Left forelimb (tissue), 1 donor: ENCODE results near the gene ITGB2.
A peak's percentile ranks its signal among the peaks of the same experiment; 100 is the strongest.
"Not testable (repeated sequence)": the region's sequence is repeated elsewhere in the genome, so short reads cannot be mapped to it uniquely, and the experiment has no call there.

ENCODE experiments used
- DNase-seq: peaks from one replicate; pipeline ENCODE4 v3.0.0-alpha.2; 2018; ENCODE audit warnings: low spot score

The ITGB2 gene

DNA sequence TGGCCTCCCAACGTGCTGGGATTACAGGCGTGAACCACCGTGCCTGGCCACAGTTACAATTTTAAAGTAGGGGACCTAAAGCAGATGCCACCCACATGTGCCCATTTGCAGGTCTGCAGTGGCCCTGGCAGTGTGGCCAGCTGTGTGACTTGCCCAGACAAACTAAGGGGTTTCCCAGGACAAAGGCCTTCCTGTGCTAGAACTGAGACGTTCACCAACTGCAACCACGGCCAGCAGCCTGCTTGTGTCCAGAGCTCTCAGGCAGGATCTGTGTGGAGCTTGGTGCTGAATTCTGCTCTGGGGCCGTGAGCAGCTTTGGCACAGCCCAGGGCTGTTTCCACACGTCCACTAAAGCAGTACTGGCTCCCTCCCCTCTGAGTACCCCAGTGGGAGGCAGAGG lies 36.6 kb downstream of the ITGB2 start:
- no peak for DNase-seq

- no peak for DNase-seq
These were observed 37.4 kb downstream of the ITGB2 start for GRCh38 chr21:44883250-44883649.

DNA sequence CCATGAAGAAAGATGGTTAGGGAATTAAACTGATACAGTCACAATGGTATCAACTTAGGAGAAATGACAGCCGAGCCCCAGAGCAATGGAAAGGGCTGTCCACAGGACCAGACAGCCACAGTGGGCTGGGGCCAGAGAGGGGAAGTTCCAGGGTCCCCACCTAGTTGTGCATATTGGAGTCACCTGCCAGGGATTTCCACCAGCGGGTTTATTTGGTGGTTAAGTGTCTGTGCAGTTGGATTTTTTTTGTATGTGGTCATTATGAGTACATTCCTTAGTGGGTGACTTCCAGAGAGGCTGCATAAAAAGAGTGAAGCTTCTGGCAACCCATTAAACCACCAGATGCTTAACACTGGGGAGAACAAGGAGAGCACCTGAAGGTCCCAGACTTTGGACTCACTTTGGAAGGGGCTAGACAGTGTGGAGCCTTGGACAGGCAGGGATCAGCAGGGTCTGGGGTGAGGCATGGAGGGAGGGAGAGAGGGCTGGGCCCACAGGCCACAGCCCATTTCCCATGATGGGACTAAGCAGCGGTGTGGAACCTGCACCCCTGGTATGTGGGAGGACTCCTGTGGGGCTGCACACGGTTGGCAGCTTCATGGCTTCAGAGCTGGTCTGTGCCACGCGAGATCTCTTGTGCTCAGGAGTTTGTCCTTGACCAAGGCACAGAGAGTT lies 39.4 kb downstream of the ITGB2 start:
- no peak for DNase-seq

GRCh38 chr21:44880405-44881197 lies 40.1 kb downstream of the ITGB2 start:
- no peak for DNase-seq

- not testable (repeated sequence) for DNase-seq
These were observed 41.5 kb downstream of the ITGB2 start for GRCh38 chr21:44879238-44879637.

- DNase-seq = no peak
These were observed 42.4 kb downstream of the ITGB2 start for GRCh38 chr21:44878053-44878982.

DNA sequence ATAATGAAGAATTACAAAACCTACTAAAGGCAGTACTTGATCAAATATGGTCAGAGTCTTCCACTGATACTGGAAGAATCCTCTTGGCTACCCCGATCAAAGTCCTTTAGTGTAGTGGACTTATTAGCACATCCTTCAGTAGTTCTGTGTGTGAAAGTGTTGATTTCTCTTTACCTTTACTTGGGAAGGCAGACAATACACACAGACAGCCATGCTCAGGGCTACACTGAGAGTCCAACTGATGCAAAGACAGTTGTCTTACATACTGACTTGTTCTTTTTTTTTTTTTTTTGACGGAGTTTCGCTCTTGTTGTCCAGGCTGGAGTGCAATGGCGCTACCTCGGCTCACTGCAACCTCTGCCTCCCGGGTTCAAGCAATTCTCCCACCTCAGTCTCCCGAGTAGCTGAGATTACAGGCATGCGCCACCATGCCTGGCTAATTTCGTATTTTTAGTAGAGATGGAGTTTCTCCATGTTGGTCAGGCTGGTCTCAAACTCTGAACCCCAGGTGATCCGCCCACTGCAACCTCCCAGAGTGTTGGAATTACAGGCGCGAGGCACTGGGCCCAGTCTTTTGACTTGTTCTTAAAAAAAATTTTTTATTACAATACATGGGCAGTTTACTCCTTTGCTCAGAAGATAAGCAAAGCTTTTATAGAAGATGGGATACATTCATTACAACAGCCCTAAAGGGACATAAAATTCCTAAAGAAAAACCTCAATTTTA lies 43.7 kb downstream of the ITGB2 start:
- DNase-seq = no peak

DNA sequence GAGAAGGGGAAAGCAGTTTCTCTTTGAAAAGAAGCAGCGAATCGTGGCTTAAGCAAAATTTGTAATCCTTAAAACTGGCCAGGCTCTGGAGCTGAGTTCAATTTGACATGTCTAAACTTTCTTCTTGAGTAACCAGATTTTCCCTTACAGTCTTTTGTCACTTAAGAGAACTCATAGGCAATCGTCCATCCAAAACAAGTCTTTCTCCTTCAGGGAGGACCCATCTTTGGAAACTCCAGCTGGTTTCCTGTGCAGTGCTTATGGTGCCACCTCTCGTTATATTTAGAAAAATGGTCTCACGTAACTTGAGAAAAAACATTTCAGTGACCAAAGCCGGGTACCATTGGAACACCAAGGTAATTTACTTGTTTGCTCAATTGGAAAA lies 45.4 kb downstream of the ITGB2 start:
- no peak for DNase-seq

- no peak for DNase-seq
These were observed 46.0 kb downstream of the ITGB2 start for GRCh38 chr21:44874497-44875315.

DNA sequence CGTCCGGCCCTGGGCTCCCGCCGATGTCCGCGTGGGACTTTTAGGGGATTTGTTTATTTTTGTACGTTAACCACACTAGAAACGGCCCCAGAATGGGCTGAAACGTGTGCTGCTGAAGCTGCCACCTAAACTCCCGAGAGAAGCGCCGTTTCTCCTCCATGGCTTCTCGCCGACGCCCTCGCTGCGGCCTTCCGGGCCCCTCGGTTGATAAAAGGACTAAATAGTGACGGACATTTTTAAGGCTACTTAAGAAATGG lies 46.5 kb downstream of the ITGB2 start:
- no peak for DNase-seq

DNA sequence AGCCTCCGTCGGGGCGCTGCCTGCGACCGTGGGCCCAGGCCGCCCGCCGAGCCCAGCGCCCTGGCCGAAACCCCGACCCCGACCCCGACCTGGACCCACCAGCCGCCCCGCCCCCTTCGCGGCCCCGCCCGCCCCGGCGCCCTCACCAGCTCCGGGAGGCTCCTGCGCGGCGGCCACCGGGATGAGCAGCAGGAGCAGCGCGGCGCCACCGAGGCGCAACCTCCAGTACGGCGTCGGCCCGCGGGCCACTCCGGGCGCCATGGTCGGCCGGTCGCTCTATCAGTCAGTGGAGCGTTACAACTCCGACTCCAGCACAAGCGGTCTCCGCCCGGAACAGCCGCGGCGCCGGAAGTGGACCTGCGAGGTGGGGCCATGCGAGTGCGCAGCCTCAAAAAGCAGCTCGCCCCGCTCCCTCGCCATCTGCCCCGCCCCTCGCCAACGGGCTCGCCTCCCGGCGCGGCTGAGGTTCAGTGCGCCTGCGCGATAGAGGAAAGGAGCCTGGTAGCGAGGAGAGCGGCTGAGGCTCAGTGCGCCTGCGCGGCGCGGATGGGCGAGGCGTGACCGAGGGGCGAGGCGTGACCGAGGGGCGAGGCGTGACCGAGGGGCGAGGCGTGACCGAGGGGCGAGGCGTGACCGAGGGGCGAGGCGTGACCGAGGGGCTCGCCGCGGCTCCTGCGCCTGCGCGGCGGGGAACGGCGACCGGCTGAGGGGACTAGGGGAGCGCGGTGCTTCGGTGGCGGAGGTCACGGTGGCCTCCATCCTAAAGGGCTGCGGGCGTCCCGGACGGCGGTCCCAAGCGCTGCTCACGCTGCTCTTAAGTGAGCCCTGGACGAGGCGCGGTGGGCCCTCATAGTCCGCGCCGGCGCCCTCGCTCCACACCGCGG lies 47.1 kb downstream of the ITGB2 start, which contains the start of gene PTTG1IP:
TSS of gene PTTG1IP (minus strand) at position 335 of the 884 bp plus-strand sequence. CDS start at position 261, 74 bp downstream.
- peak; percentile 99 for DNase-seq

GRCh38 chr21:44872649-44873355 lies 47.9 kb downstream of the ITGB2 start:
- no peak for DNase-seq

- no peak for DNase-seq
These were observed 48.4 kb downstream of the ITGB2 start for GRCh38 chr21:44872323-44872648.

- DNase-seq = no peak
These were observed 49.0 kb downstream of the ITGB2 start for GRCh38 chr21:44871576-44872269.

DNA sequence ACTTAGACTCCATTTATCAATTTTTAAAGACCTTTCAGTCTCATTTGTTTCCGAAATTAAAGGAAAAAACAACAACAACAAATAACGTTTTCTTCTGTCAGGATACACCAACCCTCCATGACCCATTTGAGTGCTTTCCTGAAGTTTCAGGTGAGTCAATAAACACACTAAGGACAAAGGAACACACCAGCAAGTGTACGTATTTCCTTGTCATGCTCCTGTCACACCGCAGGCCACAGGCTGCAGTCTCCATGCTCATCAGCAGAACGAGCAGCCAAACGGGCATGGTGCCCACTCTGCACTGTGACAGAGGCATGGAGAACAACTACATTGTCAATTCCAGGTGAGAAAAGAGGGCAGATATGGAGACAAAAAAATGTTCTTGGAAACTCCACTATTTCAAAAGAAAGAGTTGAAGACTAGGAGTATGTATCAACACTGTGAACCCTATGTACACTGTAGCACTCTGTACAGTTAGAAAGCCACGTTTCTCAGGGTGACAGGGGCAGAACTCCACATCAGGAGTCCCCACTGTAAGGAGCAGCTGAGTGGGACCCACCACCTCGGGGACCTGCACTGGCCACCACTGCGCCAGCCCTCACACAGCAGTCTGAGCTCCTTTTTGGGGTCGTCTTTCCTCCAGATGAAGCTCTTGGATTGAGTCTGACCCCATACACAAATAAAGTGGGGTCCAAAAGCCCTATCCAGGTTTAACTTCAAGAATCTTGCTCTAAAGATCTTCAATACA lies 49.8 kb downstream of the ITGB2 start:
- no peak for DNase-seq

- no peak for DNase-seq
These were observed 50.6 kb downstream of the ITGB2 start for GRCh38 chr21:44869781-44870747.

GRCh38 chr21:44868707-44869106 lies 52.0 kb downstream of the ITGB2 start:
- DNase-seq = no peak
